ENCODE results near the gene CDKN1C. TPM values are rescaled to one million over a fixed set of nuclear protein-coding genes. Genes with fewer than 3 reads are reported as not detected.
A peak's percentile ranks its signal among the peaks of the same experiment; 100 is the strongest.

Gene CDKN1C
- total and polyA plus RNA-seq, 4 donors: 37.3 to 107 (median 58.6) TPM

- Histone ChIP-seq H3K9me3 (ENCODE audit: control insufficient read depth, insufficient read depth, low read length) (no peaks in the 10 kb centered on the region), H3K27ac (ENCODE audit: low read depth, low read length) (no peak overlapping the region), H3K4me3 (ENCODE audit: low read depth, low read length) (no peak overlapping the region), H3K27me3 (ENCODE audit: control insufficient read depth, insufficient read depth, low read length) (peaks cover 16% of the 10 kb centered on the region), H3K4me1 (ENCODE audit: control insufficient read depth, insufficient read depth, low read length) (peaks cover 44% of the 10 kb centered on the region), H3K36me3 (ENCODE audit: control insufficient read depth, insufficient read depth, low read length) (no peaks in the 10 kb centered on the region)
- peak in 1 of 6 donors; percentile 48 for DNase-seq (ENCODE audit: low read depth in 4 of 6, low spot score in 6 of 6)
- 7% methylated on average over 96 of the region's 96 CpGs for WGBS (ENCODE audit: insufficient coverage)
Measured at GRCh38 chr11:2862395-2863275, 22.9 kb downstream of the CDKN1C start.

DNA sequence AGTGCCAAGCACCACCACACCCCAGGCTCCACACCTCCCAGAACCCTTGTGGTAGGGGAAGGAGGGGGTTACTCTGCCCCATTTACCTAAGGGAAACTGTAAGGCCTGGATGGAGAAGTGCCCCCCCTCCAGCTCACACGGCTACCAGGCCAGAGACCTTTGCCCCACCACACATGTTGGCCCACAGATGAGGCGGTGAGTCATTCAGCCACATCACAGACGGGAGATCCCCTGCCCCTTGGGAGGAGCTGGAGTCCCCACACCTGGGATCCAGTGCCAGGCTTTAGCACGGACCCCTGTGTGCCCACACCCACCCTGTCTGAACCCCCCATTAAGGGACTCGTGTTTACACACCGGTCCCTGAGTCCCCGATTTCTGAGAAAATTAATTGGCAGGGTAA is 24.9 kb downstream of the CDKN1C start:
- Histone ChIP-seq H3K9me3 (ENCODE audit: control insufficient read depth, insufficient read depth, low read length) (no peaks in the 10 kb centered on the region), H3K36me3 (ENCODE audit: control insufficient read depth, insufficient read depth, low read length) (no peaks in the 10 kb centered on the region), H3K27ac (ENCODE audit: low read depth, low read length) (no peak overlapping the region), H3K4me1 (ENCODE audit: control insufficient read depth, insufficient read depth, low read length) (peaks cover 28% of the 10 kb centered on the region), H3K4me3 (ENCODE audit: low read depth, low read length) (no peak overlapping the region), H3K27me3 (ENCODE audit: control insufficient read depth, insufficient read depth, low read length) (peaks cover 16% of the 10 kb centered on the region)
- 88% methylated on average over 6 of the region's 7 CpGs for WGBS (ENCODE audit: insufficient coverage)
- DNase-seq (ENCODE audit: low read depth in 4 of 6, low spot score in 6 of 6): no peak

DNA sequence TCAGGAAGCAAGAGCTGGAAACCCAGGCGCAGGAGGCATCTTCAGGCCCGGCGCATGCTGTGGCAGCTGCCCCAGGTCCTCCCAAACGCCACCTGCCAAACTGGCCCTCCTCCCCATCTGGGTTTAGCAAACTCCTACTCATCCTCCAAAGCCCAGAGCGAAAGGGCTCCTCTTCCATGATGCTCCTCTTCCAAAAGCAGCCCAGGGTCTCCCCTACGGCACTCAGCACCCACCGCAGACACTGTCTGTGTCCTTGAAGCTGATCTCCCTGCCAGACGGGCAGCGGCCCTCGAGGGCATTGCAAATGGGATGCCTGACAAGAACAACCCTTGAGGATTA is 25.9 kb downstream of the CDKN1C start:
- 93% methylated on average over 10 of the region's 10 CpGs for WGBS (ENCODE audit: insufficient coverage)
- H3K4me3 ChIP-seq (ENCODE audit: low read depth, low read length): no peak overlapping the region
- no peaks in the 10 kb centered on the region for H3K36me3 ChIP-seq (ENCODE audit: control insufficient read depth, insufficient read depth, low read length)
- no peaks in the 10 kb centered on the region for H3K9me3 ChIP-seq (ENCODE audit: control insufficient read depth, insufficient read depth, low read length)
- DNase-seq (ENCODE audit: low read depth in 4 of 6, low spot score in 6 of 6): no peak
- H3K27me3 ChIP-seq (ENCODE audit: control insufficient read depth, insufficient read depth, low read length): peaks cover 15% of the 10 kb centered on the region
- H3K27ac ChIP-seq (ENCODE audit: low read depth, low read length): no peak overlapping the region
- H3K4me1 ChIP-seq (ENCODE audit: control insufficient read depth, insufficient read depth, low read length): peaks cover 26% of the 10 kb centered on the region

GRCh38 chr11:2858995-2859698 is 26.4 kb downstream of the CDKN1C start:
- peaks cover 14% of the 10 kb centered on the region for H3K27me3 ChIP-seq (ENCODE audit: control insufficient read depth, insufficient read depth, low read length)

GRCh38 chr11:2857918-2858317 is 27.7 kb downstream of the CDKN1C start:
- Histone ChIP-seq H3K9me3 (ENCODE audit: control insufficient read depth, insufficient read depth, low read length) (no peaks in the 10 kb centered on the region), H3K36me3 (ENCODE audit: control insufficient read depth, insufficient read depth, low read length) (no peaks in the 10 kb centered on the region), H3K4me3 (ENCODE audit: low read depth, low read length) (no peak overlapping the region), H3K27ac (ENCODE audit: low read depth, low read length) (no peak overlapping the region), H3K4me1 (ENCODE audit: control insufficient read depth, insufficient read depth, low read length) (peaks cover 13% of the 10 kb centered on the region), H3K27me3 (ENCODE audit: control insufficient read depth, insufficient read depth, low read length) (peaks cover 11% of the 10 kb centered on the region)
- DNase-seq (ENCODE audit: low read depth in 4 of 6, low spot score in 6 of 6): no peak
- WGBS (ENCODE audit: insufficient coverage): 55% methylated on average over 16 of the region's 18 CpGs

More at GRCh38 chr11:2858995-2859698, 26.4 kb downstream of the CDKN1C start:
- no peak for DNase-seq (ENCODE audit: low read depth in 4 of 6, low spot score in 6 of 6)
- H3K4me1 ChIP-seq (ENCODE audit: control insufficient read depth, insufficient read depth, low read length): peaks cover 21% of the 10 kb centered on the region
- no peak overlapping the region for H3K27ac ChIP-seq (ENCODE audit: low read depth, low read length)
- no peaks in the 10 kb centered on the region for H3K36me3 ChIP-seq (ENCODE audit: control insufficient read depth, insufficient read depth, low read length)
- no peaks in the 10 kb centered on the region for H3K9me3 ChIP-seq (ENCODE audit: control insufficient read depth, insufficient read depth, low read length)
- H3K4me3 ChIP-seq (ENCODE audit: low read depth, low read length): no peak overlapping the region
- 61% methylated on average over 14 of the region's 16 CpGs for WGBS (ENCODE audit: insufficient coverage)

DNA sequence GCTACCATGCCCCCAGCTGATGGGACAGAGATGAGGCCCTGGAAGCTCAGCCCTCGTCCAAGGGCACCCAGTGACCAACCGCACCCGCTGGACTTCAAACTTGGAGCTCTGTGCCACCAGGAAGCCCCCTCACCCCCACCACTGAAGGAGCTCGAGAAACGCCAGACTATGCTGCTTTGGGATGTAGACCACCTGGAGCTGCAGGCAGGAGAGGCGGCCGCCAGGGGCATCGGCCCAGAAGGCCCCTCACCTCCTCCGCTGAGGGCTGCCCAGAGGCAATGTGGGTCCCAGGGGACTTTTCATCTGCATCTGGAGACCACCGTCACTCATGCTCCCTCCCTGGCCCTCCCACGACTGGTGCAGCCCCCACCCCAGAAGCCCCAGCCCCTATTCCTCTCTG is 28.3 kb downstream of the CDKN1C start:
- Histone ChIP-seq H3K4me3 (ENCODE audit: low read depth, low read length) (no peak overlapping the region), H3K36me3 (ENCODE audit: control insufficient read depth, insufficient read depth, low read length) (no peaks in the 10 kb centered on the region), H3K9me3 (ENCODE audit: control insufficient read depth, insufficient read depth, low read length) (no peaks in the 10 kb centered on the region), H3K27me3 (ENCODE audit: control insufficient read depth, insufficient read depth, low read length) (peaks cover 11% of the 10 kb centered on the region), H3K27ac (ENCODE audit: low read depth, low read length) (no peak overlapping the region), H3K4me1 (ENCODE audit: control insufficient read depth, insufficient read depth, low read length) (peaks cover 9% of the 10 kb centered on the region)
- no peak for DNase-seq (ENCODE audit: low read depth in 4 of 6, low spot score in 6 of 6)
- WGBS (ENCODE audit: insufficient coverage): 79% methylated on average over 9 of the region's 11 CpGs

DNA sequence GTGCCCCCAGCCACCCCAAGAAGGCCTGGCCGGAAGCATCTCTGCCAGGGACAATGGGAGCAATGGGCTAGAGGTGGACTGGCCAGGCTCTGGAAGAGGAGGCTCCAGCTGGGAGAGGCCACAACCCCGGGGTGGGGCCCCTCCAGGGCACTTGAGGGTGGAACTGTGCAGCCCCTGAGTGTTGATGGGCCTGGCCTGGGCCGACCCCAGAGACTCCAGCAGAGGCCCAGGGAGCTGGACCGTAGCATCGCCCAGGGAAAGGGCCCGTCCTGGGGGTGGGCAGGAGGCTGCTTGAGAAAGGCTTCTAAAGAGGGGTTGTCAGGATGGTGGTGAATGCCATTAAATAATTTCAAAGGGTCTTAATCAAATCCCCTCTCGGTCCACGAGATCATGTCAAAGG is 30.4 kb downstream of the CDKN1C start:
- no peak overlapping the region for H3K4me3 ChIP-seq (ENCODE audit: low read depth, low read length)
- 85% methylated on average over 8 of the region's 8 CpGs for WGBS (ENCODE audit: insufficient coverage)
- no peaks in the 10 kb centered on the region for H3K9me3 ChIP-seq (ENCODE audit: control insufficient read depth, insufficient read depth, low read length)
- H3K27me3 ChIP-seq (ENCODE audit: control insufficient read depth, insufficient read depth, low read length): peaks cover 2% of the 10 kb centered on the region
- DNase-seq (ENCODE audit: low read depth in 4 of 6, low spot score in 6 of 6): no peak
- no peak overlapping the region for H3K27ac ChIP-seq (ENCODE audit: low read depth, low read length)
- peaks cover 19% of the 10 kb centered on the region for H3K4me1 ChIP-seq (ENCODE audit: control insufficient read depth, insufficient read depth, low read length)
- H3K36me3 ChIP-seq (ENCODE audit: control insufficient read depth, insufficient read depth, low read length): no peaks in the 10 kb centered on the region

DNA sequence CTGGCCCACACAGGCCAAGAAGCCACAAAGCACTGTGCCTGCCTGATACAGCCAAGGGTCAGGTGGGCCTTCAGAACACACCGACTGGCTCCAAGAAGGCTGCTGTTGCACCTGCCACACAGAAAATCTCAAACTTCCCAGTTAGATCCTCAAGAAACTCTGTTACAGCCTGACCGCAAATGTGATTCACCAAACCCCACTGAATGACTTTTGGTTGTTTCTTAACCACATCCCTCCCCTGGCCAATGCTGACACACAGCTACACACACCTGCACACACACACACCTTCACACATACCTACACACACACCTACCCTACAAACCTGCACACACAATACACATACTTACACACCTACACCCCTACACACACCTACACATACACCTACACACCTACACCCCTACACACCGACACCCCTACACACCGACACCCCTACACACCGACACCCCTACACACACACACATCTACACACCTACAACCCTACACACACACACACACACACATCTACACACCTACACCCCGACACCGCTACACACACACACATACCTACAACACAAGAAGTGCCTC is 31.5 kb downstream of the CDKN1C start:
- Histone ChIP-seq H3K9me3 (ENCODE audit: control insufficient read depth, insufficient read depth, low read length) (no peaks in the 10 kb centered on the region), H3K4me3 (ENCODE audit: low read depth, low read length) (no peak overlapping the region), H3K36me3 (ENCODE audit: control insufficient read depth, insufficient read depth, low read length) (no peaks in the 10 kb centered on the region), H3K27me3 (ENCODE audit: control insufficient read depth, insufficient read depth, low read length) (peaks cover 2% of the 10 kb centered on the region), H3K4me1 (ENCODE audit: control insufficient read depth, insufficient read depth, low read length) (peaks cover 30% of the 10 kb centered on the region), H3K27ac (ENCODE audit: low read depth, low read length) (no peak overlapping the region)
- no peak for DNase-seq (ENCODE audit: low read depth in 4 of 6, low spot score in 6 of 6)
- WGBS (ENCODE audit: insufficient coverage): 98% methylated on average over 3 of the region's 7 CpGs

DNA sequence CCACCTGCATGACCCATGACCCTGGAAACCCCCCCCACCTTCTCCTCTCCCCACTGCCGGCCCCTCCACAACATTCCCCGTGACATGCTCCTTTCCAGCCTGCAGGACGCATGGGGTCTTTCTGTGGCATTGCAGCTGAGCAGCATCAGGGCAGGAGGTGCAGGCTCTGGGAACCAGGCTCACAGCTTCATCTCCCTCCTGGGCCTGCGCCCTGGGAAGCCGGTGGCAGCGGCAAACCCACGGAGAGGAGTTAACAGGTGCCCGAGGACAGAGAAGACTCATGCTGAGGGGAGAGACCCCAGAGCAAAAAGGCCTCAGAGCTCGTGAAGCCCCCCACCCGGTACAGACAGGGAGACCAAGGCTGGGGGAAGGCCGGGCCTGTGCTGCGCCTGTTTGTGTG is 32.2 kb downstream of the CDKN1C start:
- Histone ChIP-seq H3K27ac (ENCODE audit: low read depth, low read length) (no peak overlapping the region), H3K27me3 (ENCODE audit: control insufficient read depth, insufficient read depth, low read length) (peaks cover 4% of the 10 kb centered on the region), H3K4me1 (ENCODE audit: control insufficient read depth, insufficient read depth, low read length) (peaks cover 35% of the 10 kb centered on the region), H3K9me3 (ENCODE audit: control insufficient read depth, insufficient read depth, low read length) (no peaks in the 10 kb centered on the region), H3K4me3 (ENCODE audit: low read depth, low read length) (no peak overlapping the region), H3K36me3 (ENCODE audit: control insufficient read depth, insufficient read depth, low read length) (no peaks in the 10 kb centered on the region)
- WGBS (ENCODE audit: insufficient coverage): 92% methylated on average over 12 of the region's 12 CpGs
- DNase-seq (ENCODE audit: low read depth in 4 of 6, low spot score in 6 of 6): no peak

Data from spinal cord (tissue), 10 donors.